ENCODE measurements around the gene CEP164.

The CEP164 gene

DNA sequence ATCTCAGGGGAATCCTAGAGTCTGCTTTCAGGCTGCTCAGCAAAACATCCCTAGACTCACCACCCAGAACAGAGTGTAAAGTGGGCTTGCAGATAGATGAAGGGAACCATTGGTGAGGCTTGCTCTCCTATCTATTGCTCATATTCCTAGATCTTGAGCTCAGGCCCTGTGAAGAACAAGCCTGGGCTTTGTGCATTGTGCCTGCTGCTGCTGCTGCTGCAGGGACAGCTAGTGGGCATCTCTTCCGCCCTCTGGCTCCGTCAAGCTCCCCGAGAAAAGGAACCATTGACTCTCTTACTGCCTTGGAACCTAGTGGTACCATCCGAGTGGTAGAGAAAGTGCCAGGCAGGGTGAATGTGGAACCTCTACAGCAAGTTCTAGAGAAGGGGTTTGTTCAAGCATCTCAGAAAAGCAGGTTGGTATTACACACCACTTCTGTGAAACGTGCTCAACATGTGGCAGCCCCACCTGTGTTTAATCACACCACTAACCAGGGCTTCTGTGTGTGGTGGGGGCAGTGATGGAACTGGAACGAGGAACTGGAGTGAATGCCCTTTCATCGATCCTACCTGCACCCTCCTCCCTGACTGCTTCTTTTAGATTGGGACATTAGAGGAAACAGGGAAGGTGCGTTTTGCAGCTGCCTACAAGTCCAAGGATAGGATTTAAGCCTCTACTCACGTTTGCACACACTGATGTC, 32.1 kb upstream of the CEP164 start:
- H3K4me1 ChIP-seq (ENCODE audit: control insufficient read depth, insufficient read depth, low read length), result peaks cover 5% of the 10 kb centered on the region
- no peaks in the 10 kb centered on the region for H3K9me3 ChIP-seq (ENCODE audit: control insufficient read depth, insufficient read depth, low read length)
- no peaks in the 10 kb centered on the region for H3K27me3 ChIP-seq (ENCODE audit: control insufficient read depth, insufficient read depth, low read length)
- no peaks in the 10 kb centered on the region for H3K36me3 ChIP-seq (ENCODE audit: control insufficient read depth, insufficient read depth, low read length)
- no peak overlapping the region for H3K9ac ChIP-seq (ENCODE audit: low read depth, low read length)
- no peak overlapping the region for H3K4me3 ChIP-seq (ENCODE audit: low read depth, low read length)

DNA sequence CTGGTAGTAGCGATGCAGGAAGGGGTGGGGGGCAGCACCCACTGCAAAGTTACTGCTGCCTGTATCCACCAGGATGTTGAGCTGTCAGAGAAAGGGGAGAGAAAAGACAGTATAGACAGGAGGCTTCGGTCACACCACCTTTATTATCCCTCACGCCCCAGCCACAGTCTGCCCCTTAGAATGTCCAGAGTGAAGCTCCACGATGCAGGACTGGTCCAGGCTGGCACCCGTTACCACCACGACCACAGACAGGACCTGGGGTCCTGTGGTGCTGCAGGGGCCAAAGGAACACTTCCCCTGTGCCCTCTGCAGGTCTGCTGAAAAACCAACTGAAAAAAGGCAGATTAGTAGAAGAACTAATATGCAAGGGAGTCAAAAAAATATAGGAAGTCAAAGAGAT, 30.8 kb upstream of the CEP164 start:
- Histone ChIP-seq H3K4me3 (ENCODE audit: low read depth, low read length) (no peak overlapping the region), H3K9me3 (ENCODE audit: control insufficient read depth, insufficient read depth, low read length) (no peaks in the 10 kb centered on the region), H3K4me1 (ENCODE audit: control insufficient read depth, insufficient read depth, low read length) (peaks cover 9% of the 10 kb centered on the region), H3K27me3 (ENCODE audit: control insufficient read depth, insufficient read depth, low read length) (no peaks in the 10 kb centered on the region), H3K36me3 (ENCODE audit: control insufficient read depth, insufficient read depth, low read length) (no peaks in the 10 kb centered on the region), H3K9ac (ENCODE audit: low read depth, low read length) (no peak overlapping the region)

DNA sequence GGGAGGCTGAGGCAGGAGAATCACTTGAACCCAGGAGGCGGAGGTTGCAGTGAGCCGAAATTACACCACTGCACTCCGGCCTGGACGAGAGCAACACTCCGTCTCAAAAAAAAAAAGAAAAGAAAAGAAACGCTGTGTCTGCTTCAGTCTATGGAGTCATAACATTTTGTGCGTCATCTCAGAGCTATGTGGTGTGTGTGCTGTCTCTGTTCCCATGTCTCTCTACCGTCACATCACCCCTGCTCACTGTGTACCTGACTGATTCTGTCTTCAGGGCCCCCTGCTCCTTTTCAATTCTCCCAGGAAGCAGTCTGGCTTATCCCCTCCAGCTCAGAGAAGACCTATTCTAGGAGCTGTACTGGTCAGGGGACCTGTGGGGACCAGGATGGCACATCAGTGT, 29.5 kb upstream of the CEP164 start:
- H3K9me3 ChIP-seq (ENCODE audit: control insufficient read depth, insufficient read depth, low read length), result no peaks in the 10 kb centered on the region
- no peak overlapping the region for H3K4me3 ChIP-seq (ENCODE audit: low read depth, low read length)
- no peaks in the 10 kb centered on the region for H3K36me3 ChIP-seq (ENCODE audit: control insufficient read depth, insufficient read depth, low read length)
- no peaks in the 10 kb centered on the region for H3K27me3 ChIP-seq (ENCODE audit: control insufficient read depth, insufficient read depth, low read length)
- H3K4me1 ChIP-seq (ENCODE audit: control insufficient read depth, insufficient read depth, low read length), result peaks cover 10% of the 10 kb centered on the region
- H3K9ac ChIP-seq (ENCODE audit: low read depth, low read length), result no peak overlapping the region

DNA sequence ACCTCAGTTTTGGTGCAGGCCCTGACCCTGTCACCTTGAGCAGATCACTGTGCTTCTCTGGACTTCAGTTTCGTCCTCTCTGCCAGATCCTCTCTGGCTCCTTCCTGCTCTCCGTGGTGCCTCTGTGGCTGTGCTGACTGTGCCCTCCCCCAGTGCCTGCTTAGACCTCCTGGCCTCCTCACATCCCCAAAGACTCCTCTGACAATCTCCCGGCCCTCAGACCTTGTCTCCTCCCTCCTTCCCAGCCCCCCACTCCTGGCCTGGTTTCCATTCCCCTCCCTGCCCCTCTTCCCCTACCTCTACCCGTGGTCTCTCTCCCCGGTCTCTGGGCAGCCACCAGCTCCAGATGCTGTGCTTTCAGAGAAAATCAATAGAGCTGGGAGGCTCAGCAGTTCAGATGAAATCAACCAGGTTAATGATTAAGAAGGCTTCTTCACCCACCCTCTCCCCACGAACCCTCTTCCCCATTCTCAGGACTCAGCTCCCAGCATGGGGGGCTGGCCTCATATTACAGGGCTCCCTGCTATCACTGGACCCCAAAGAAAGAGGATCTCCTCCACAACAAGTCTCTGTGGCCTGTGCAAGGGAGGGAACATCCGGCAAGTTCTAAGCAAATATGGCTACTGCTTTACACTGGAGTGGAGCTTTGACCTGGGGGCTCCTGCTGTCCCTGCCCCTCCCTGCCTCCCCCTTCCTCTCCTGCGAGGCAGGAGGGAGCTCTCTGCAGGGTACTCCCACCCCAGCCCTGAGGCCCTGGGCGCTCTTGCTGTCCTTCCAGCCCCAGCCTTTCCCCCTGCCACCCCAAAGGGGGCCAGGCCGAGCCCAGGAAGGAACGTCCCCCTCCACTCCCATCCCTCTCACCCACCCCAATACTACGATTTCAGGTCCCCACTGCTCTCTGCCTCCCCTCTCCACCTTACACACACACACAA, 28.0 kb upstream of the CEP164 start:
- no peaks in the 10 kb centered on the region for H3K27me3 ChIP-seq (ENCODE audit: control insufficient read depth, insufficient read depth, low read length)
- peaks cover 19% of the 10 kb centered on the region for H3K4me1 ChIP-seq (ENCODE audit: control insufficient read depth, insufficient read depth, low read length)
- H3K36me3 ChIP-seq (ENCODE audit: control insufficient read depth, insufficient read depth, low read length), result no peaks in the 10 kb centered on the region
- H3K9me3 ChIP-seq (ENCODE audit: control insufficient read depth, insufficient read depth, low read length), result no peaks in the 10 kb centered on the region
- peak overlapping the region; percentile 58 for H3K9ac ChIP-seq (ENCODE audit: low read depth, low read length)
- H3K4me3 ChIP-seq (ENCODE audit: low read depth, low read length), result no peak overlapping the region

DNA sequence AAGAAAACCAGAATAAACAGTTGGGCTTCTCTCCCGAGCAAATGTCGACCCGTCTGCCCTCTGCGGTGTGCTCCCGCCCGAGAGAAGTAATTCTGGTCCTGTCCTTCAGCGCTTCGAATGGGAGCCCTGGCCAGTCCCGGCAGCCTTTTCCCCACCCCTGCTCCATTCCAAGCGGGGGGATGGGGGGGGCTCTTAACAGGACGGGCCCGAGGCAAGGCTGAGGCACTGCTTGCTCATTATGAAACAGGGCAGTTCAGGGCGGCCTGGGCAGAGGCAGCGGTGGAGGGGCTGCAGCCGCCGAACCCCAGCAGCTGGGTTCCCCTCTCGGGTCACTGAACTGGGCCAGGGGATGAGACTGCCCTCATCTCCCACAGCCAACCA, 27.4 kb upstream of the CEP164 start:
- no peak overlapping the region for H3K4me3 ChIP-seq (ENCODE audit: low read depth, low read length)
- no peaks in the 10 kb centered on the region for H3K9me3 ChIP-seq (ENCODE audit: control insufficient read depth, insufficient read depth, low read length)
- no peaks in the 10 kb centered on the region for H3K36me3 ChIP-seq (ENCODE audit: control insufficient read depth, insufficient read depth, low read length)
- no peaks in the 10 kb centered on the region for H3K27me3 ChIP-seq (ENCODE audit: control insufficient read depth, insufficient read depth, low read length)
- H3K9ac ChIP-seq (ENCODE audit: low read depth, low read length), result peak overlapping the region; percentile 58
- H3K4me1 ChIP-seq (ENCODE audit: control insufficient read depth, insufficient read depth, low read length), result peaks cover 19% of the 10 kb centered on the region

DNA sequence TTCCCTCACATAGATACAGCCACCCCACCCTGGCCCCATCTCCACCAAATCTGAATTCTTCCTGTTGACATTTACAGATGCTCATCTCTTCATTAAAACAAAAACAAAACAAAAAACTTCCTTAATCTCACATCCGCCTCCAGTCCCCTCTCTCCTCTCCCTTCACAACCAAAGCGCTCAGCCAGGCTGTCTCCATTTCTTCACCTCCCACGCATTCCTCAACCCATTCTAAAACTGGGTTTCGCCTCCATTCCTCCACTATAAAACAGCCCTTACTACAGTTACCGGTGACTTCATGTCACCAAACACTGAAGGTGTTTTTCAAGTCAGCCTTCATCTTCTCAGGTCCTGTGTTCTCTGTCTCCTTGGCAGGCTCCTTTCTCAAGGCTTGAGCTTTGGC, 26.9 kb upstream of the CEP164 start:
- H3K36me3 ChIP-seq (ENCODE audit: control insufficient read depth, insufficient read depth, low read length), result no peaks in the 10 kb centered on the region
- H3K27me3 ChIP-seq (ENCODE audit: control insufficient read depth, insufficient read depth, low read length), result no peaks in the 10 kb centered on the region
- H3K4me1 ChIP-seq (ENCODE audit: control insufficient read depth, insufficient read depth, low read length), result peaks cover 19% of the 10 kb centered on the region
- H3K9me3 ChIP-seq (ENCODE audit: control insufficient read depth, insufficient read depth, low read length), result no peaks in the 10 kb centered on the region
- H3K9ac ChIP-seq (ENCODE audit: low read depth, low read length), result no peak overlapping the region
- H3K4me3 ChIP-seq (ENCODE audit: low read depth, low read length), result no peak overlapping the region

DNA sequence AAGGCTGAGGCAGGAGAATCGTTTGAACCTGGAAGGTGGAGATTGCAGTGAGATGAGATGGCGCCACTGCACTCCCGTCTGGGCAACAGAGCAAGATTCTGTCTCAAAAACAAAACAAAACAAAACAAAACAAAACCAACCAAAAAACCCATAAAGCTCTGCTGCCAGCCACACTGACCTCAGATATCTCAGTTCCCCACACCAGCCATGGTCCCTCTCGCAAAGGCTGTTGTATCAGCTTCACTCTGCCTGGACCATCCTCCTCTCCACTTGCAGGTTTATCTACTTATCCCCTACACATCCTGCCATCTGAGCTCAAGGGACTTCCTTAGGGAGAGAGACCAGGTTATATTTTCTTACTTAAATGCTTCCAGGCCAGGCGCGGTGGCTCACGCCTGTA, 25.4 kb upstream of the CEP164 start:
- H3K4me1 ChIP-seq (ENCODE audit: control insufficient read depth, insufficient read depth, low read length), result peaks cover 19% of the 10 kb centered on the region
- no peak overlapping the region for H3K4me3 ChIP-seq (ENCODE audit: low read depth, low read length)
- no peaks in the 10 kb centered on the region for H3K9me3 ChIP-seq (ENCODE audit: control insufficient read depth, insufficient read depth, low read length)
- no peak overlapping the region for H3K9ac ChIP-seq (ENCODE audit: low read depth, low read length)
- H3K27me3 ChIP-seq (ENCODE audit: control insufficient read depth, insufficient read depth, low read length), result no peaks in the 10 kb centered on the region
- H3K36me3 ChIP-seq (ENCODE audit: control insufficient read depth, insufficient read depth, low read length), result no peaks in the 10 kb centered on the region

DNA sequence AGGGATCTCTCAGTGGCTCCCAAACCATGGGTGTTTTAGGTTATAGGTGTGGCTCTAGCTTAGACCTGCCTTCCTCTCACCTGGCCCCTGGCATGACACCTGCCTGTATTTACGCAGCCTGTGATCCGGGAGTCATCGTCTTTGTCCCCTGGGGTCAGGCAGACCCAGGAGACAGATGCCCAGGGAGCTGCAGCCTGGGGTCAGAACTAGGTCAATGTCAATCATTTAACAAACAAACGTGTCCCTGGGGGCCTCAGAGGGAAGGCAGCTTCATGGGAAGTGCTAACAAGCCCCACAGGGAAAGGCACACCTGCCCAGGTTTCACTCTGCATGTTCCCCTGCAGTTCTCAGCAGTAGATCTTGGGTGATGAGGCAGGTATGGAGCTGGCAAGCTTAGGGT, 24.6 kb upstream of the CEP164 start:
- no peak overlapping the region for H3K4me3 ChIP-seq (ENCODE audit: low read depth, low read length)
- H3K4me1 ChIP-seq (ENCODE audit: control insufficient read depth, insufficient read depth, low read length), result peaks cover 19% of the 10 kb centered on the region
- no peaks in the 10 kb centered on the region for H3K36me3 ChIP-seq (ENCODE audit: control insufficient read depth, insufficient read depth, low read length)
- H3K27me3 ChIP-seq (ENCODE audit: control insufficient read depth, insufficient read depth, low read length), result no peaks in the 10 kb centered on the region
- H3K9ac ChIP-seq (ENCODE audit: low read depth, low read length), result no peak overlapping the region
- H3K9me3 ChIP-seq (ENCODE audit: control insufficient read depth, insufficient read depth, low read length), result no peaks in the 10 kb centered on the region

DNA sequence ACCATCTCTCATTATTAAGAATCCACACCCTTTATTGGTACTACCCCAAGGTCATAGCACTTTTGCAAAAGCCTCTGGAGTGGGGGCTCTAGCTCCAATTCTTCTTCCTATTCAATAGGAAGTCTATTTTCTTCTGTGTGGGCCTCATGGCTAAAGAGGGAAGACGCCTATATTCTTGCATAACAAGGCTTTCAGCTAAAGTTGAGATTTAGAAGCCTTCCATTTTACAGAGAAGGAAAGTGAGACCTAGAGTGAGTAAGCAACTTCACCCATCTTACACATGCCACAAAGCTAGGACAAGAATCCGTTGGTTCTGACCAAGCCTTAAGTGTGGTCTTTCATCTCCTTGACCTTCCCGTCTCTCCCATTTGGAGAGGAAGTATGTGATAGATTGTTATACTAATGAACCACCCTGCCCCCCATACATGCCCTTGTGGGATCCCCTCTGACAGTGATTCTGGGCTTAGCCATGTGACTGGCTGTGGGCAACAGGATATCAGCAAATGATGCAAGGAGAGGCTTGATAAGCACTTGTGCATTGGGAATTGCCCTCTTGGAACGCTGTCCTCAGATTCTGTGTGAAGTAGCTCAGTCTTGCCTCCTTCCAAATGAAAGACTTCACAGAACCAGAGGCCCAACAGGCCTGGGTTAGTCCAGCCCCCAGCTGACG, 23.9 kb upstream of the CEP164 start:
- no peaks in the 10 kb centered on the region for H3K27me3 ChIP-seq (ENCODE audit: control insufficient read depth, insufficient read depth, low read length)
- no peak overlapping the region for H3K9ac ChIP-seq (ENCODE audit: low read depth, low read length)
- H3K9me3 ChIP-seq (ENCODE audit: control insufficient read depth, insufficient read depth, low read length), result no peaks in the 10 kb centered on the region
- H3K36me3 ChIP-seq (ENCODE audit: control insufficient read depth, insufficient read depth, low read length), result no peaks in the 10 kb centered on the region
- peaks cover 19% of the 10 kb centered on the region for H3K4me1 ChIP-seq (ENCODE audit: control insufficient read depth, insufficient read depth, low read length)
- no peak overlapping the region for H3K4me3 ChIP-seq (ENCODE audit: low read depth, low read length)

DNA sequence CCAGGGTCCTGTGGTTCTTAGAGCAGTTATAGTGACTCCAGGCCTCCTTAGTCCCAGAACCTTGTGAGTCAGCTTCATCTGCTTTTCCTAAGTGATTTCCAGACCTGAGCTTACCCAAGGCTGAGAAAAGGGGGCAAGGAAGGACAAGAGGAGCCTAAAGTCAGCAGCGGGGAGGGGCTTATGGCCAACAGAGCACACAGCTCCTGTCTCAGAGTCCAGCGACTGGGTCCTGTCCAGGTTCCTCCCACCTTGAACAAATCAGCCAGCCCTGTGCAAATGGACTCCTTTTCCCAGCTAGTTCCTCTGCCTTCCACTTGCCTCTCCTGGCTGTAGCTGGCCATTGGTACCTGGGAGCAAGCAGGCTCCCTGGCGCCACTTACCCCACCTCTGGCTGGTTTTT, 22.5 kb upstream of the CEP164 start:
- Histone ChIP-seq H3K36me3 (ENCODE audit: control insufficient read depth, insufficient read depth, low read length) (no peaks in the 10 kb centered on the region), H3K9me3 (ENCODE audit: control insufficient read depth, insufficient read depth, low read length) (no peaks in the 10 kb centered on the region), H3K4me3 (ENCODE audit: low read depth, low read length) (no peak overlapping the region), H3K4me1 (ENCODE audit: control insufficient read depth, insufficient read depth, low read length) (peaks cover 15% of the 10 kb centered on the region), H3K27me3 (ENCODE audit: control insufficient read depth, insufficient read depth, low read length) (no peaks in the 10 kb centered on the region), H3K9ac (ENCODE audit: low read depth, low read length) (no peak overlapping the region)

DNA sequence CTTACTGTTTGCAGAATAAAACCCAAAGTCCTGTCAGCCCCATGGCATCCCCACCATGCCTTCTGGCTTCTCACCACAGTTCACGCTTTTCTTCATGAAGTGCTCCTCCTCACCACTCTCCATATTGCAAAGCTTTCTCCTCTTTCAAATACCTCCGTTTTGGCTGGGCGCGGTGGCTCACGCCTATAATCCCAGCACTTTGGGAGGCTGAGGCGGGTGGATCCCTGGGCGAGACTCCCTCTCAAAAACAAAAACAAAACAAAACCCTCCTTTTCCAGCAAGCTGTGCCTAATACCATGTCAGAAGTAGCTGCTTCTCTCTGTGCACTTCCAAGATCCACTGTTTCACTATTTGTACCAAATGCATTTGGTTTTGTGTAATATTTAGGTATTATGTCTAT, 18.3 kb upstream of the CEP164 start:
- H3K9me3 ChIP-seq (ENCODE audit: control insufficient read depth, insufficient read depth, low read length), result no peaks in the 10 kb centered on the region
- no peaks in the 10 kb centered on the region for H3K4me1 ChIP-seq (ENCODE audit: control insufficient read depth, insufficient read depth, low read length)
- no peak overlapping the region for H3K9ac ChIP-seq (ENCODE audit: low read depth, low read length)
- H3K36me3 ChIP-seq (ENCODE audit: control insufficient read depth, insufficient read depth, low read length), result no peaks in the 10 kb centered on the region
- no peak overlapping the region for H3K4me3 ChIP-seq (ENCODE audit: low read depth, low read length)
- H3K27me3 ChIP-seq (ENCODE audit: control insufficient read depth, insufficient read depth, low read length), result no peaks in the 10 kb centered on the region

Data from iPS-15b (cell line).